WI38 (cell line): ENCODE data around the gene ZNF426.
"Not testable (repeated sequence)": the region's sequence is repeated elsewhere in the genome, so short reads cannot be mapped to it uniquely, and the experiment has no call there.

ENCODE experiments used
- H3K4me3 ChIP-seq: 2 replicates; pipeline ENCODE4 v1.5.1; 2011; ENCODE audit warnings: low read depth, mild to moderate bottlenecking, control low read depth, low read length
- TF ChIP-seq, protein P1 (sequence below): IDR thresholded peaks from 2 replicates; pipeline ENCODE4 v1.5.1; 2012; ENCODE audit warnings: low read depth, mild to moderate bottlenecking, control low read depth, low read length

Gene ZNF426

DNA sequence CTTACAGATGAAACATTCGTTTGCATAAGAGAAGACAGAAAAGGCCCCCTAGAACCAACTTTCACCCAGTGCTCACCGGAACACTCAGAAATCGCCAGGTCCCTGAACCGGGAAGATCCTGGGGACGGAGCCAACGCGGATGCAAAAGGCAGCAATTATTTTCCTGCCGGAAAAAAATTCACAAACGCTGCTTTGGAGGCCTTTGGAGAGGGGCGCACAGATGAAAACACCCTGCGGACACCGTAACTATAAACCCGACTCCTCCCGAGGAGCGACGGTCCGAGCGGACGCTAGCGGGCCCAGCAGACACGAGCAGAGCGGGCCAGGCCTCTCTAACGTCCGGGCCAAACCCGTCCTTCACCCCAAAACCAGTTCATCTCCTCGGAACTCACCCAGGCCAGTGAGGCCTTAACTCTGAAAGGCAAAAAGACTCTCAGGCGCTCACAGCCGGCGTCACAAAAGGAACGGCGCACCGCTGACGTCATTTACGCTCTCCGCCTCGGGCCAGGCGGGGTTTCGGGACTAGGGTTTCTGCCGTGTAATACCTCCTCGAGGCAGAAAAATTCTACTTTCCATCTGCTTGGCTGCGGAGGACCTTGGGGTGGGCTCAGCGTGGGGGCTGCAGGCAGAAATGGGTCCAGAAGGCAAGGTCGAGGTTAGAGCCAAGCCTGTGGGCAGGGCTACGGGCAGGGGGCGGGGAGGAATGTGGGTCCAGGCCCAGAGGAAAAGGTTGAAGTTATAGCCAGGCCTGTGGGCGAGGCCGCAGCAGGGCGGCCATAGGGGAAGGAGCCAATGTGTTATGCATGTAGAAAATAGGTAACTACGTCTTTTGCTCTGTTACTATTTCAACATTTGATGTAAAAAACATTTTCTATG, at the start of gene ZNF426:
Gene ZNF426 (minus strand): TSS at position 463 of the 876 bp plus-strand sequence. CDS start 2,413 bp downstream, outside the sequence.
- peak within 1 kb of the TSS; percentile 88 for H3K4me3 ChIP-seq
- TF ChIP-seq, protein P1, sequence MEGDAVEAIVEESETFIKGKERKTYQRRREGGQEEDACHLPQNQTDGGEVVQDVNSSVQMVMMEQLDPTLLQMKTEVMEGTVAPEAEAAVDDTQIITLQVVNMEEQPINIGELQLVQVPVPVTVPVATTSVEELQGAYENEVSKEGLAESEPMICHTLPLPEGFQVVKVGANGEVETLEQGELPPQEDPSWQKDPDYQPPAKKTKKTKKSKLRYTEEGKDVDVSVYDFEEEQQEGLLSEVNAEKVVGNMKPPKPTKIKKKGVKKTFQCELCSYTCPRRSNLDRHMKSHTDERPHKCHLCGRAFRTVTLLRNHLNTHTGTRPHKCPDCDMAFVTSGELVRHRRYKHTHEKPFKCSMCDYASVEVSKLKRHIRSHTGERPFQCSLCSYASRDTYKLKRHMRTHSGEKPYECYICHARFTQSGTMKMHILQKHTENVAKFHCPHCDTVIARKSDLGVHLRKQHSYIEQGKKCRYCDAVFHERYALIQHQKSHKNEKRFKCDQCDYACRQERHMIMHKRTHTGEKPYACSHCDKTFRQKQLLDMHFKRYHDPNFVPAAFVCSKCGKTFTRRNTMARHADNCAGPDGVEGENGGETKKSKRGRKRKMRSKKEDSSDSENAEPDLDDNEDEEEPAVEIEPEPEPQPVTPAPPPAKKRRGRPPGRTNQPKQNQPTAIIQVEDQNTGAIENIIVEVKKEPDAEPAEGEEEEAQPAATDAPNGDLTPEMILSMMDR: no peak

DNA sequence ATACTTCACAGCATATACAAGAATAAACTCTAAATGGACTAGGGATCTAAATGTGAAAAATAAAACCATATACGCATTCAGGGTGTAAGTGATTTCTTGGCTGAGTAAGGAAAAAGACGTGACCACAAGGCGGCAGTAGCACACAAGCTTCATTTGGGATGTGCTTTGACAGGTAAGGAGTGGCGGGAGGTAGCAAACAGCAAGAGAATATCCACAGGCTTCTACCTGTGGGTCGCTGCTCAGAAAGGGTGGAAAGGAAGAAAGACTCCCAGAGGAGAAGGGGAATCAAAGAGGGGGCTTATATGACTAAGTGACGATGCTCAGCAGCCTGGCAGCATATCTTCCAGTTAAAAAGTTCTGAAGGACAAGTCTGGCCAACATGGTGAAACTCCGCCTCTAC, 48.3 kb upstream of the ZNF426 start:
- TF ChIP-seq, protein P1: peak; percentile 71
- H3K4me3 ChIP-seq: no peak overlapping the region

DNA sequence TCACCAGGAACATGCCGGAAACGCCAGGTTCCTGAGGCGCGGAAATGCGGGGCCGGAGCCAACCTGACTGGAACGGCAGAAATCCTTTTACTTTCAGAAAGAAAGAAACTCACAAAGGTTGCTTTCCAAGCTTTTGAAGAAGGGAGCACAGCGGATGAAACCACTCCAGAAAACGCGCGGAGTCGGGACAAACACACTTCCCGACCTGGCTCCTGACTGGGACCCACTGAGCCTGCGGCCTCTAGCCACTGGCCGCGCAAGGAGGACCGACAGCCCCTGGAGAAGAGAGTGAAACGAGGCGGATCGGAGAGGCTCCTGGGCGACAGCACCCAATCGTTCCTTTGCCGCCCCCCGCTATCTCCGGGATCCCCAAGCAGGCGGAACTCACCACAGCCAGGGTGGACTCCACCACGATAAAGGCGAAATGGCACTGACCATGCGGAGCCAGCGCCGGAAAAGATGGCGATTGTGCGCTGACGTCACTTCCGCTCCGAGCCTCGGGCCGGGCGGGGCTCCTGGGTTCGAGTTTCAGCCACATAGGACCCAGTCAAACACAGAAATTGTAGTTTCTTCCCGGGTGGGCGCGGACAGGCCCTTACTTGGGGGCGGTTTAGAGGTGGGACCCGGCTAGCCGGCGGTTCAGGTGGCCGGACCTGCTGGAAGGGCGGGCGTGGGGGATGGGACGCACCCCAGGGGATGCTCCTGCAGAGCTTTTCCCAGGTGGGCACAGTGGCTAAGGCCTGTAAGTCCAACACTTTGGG, 45.8 kb upstream of the ZNF426 start, which contains the start of gene ZNF121:
Gene ZNF121 (minus strand): TSS at position 432 of the 761 bp plus-strand sequence. CDS start 16,407 bp downstream, outside the sequence.
- H3K4me3 ChIP-seq: peak within 1 kb of the TSS; percentile 94
- TF ChIP-seq, protein P1: no peak

DNA sequence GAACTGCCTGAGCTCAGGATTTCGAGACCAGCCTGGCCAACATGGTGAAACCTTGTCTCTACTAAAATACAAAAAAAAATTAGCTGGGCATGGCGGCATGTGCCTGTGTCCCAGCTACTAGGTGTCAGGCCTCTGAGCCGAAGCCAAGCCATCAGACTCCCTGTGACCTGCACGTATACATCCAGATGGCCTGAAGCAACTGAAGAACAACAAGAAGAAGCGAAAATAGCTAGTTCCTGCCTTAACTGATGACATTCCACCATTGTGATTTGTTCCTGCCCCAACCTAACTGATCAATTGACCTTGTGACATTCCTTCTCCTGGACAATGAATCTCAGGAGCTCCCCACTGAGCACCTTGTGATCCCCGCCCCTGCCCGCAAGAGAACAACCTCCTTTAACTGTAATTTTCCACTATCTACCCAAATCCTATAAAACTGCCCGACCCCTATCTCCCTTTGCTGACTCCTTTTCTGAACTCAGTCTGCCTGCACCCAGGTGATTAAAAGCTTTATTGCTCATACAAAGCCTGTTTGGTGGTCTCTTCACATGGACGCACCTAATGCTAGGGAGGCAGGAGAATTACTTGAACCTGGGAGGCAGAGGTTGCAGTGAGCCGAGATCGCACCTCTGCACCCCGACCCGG, 43.8 kb upstream of the ZNF426 start:
- H3K4me3 ChIP-seq: not testable (repeated sequence)

DNA sequence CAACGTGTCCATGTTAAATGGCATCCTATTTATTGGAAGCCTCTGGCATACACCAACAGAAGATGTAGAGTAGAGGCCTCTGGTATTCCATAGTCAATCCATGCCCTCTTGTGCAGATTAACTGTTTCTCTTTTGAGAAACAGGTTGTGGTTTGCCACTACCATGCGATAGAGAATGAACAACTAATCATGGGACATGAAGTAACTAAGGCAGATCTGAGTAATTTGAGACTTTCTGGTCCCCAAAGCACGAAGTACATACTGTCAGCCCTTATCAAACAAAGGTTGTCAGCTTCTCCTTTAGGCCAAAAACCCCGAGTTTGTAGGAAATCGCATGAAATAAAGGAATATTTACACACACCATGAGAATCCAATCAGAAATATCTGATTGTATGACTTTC, 42.3 kb upstream of the ZNF426 start:
- no peak overlapping the region for H3K4me3 ChIP-seq
- TF ChIP-seq, protein P1: no peak

DNA sequence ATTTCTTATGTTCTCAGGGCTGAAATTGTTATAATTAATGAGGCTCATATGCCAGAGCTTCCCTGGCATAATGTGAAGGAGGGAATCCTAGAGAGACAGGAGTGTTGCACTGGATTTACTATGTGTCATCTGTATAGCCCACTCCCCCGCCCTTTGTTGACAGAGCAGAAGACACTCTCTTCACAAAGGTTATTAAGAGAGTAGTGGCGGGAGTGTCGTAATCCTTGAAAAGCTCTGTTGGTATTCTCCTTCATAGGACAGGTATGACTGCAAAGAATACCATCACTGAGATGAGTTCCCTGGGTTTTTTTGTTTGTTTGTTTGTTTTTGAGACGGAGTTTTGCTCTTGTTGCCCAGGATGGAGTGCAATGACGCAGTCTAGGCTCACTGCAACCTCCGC, 31.8 kb upstream of the ZNF426 start:
- no peak overlapping the region for H3K4me3 ChIP-seq
- TF ChIP-seq, protein P1: no peak

DNA sequence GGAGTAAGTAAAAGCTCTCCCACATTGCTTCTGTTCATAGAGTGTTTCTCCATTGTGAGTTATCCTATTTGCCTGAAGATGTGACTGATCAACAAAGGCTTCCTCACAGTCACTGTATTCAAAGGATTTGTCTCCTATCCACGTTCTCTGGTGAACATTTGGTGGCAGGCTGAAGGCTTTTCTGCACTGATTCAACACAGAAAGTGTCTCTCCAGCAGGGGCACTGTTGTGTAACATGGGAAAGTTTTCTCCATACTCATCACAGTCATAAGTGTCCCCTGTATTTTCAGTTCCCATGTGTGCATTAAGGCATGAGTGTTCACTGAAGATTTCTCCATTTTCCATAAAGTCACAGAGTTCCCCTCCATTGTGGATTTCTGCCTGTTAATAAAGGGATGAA, 28.3 kb upstream of the ZNF426 start:
- H3K4me3 ChIP-seq: no peak overlapping the region
- TF ChIP-seq, protein P1: no peak
